ENCODE data around the gene SBF2. TPM values are rescaled to one million over a fixed set of nuclear protein-coding genes. Genes with fewer than 3 reads are reported as not detected.

SBF2 gene
- total RNA-seq, 2 donors from 2014 or later: 30.5 to 47.0 TPM

- Histone ChIP-seq H3K36me3 (no peaks in the 10 kb centered on the region), H3K27ac (peak overlapping the region; percentile 97), H3K27me3 (no peaks in the 10 kb centered on the region), H3K4me3 (peak overlapping the region; percentile 78), H3K9ac (ENCODE audit: low read depth in 2 of 2, low read length in 2 of 2) (peak overlapping the region; percentile 78 to 87), H3K4me1 (peaks cover 5% of the 10 kb centered on the region), H3K9me3 (no peaks in the 10 kb centered on the region)
- intact Hi-C loops (cut with DNase I): loop anchor here (5.0 kb wide), 1 partner anchor 99 kb away; no protein-coding TSS in a partner anchor
- DNase-seq: peak; percentile 53
- TF ChIP-seq CTCF (IDR thresholded peaks at IDR 0.05): no peak
These were observed 12.2 kb upstream of the SBF2 start for GRCh38 chr11:10305964-10306918.

GRCh38 chr11:10305262-10305963 lies 11.4 kb upstream of the SBF2 start:
- TF ChIP-seq CTCF (IDR thresholded peaks at IDR 0.05): no peak
- Histone ChIP-seq H3K9ac (ENCODE audit: low read depth in 2 of 2, low read length in 2 of 2) (peak overlapping the region; percentile 78 to 87), H3K9me3 (no peaks in the 10 kb centered on the region), H3K36me3 (no peaks in the 10 kb centered on the region), H3K27ac (peak overlapping the region; percentile 97), H3K4me1 (peaks cover 5% of the 10 kb centered on the region), H3K27me3 (no peaks in the 10 kb centered on the region), H3K4me3 (peak overlapping the region; percentile 78)
- DNase-seq: peak; percentile 60
- intact Hi-C loops (cut with DNase I): loop anchor here (5.0 kb wide), 1 partner anchor 98 kb away; no protein-coding TSS in a partner anchor

GRCh38 chr11:10304495-10305261 lies 10.7 kb upstream of the SBF2 start, which contains the start of gene ADM:
Gene ADM (plus strand): TSS chr11:10305073. CDS start chr11:10305701, 628 bp downstream.
- peak; percentile 95 for DNase-seq
- Histone ChIP-seq H3K9me3 (no peaks in the 10 kb centered on the region), H3K27me3 (no peaks in the 10 kb centered on the region), H3K9ac (ENCODE audit: low read depth in 2 of 2, low read length in 2 of 2) (peak within 1 kb of the TSS; percentile 87 to 90), H3K4me1 (peaks cover 5% of the 10 kb centered on the region), H3K27ac (peak within 1 kb of the TSS; percentile 97), H3K4me3 (peak within 1 kb of the TSS; percentile 78), H3K36me3 (no peaks in the 10 kb centered on the region)
- peak; percentile 50 for TF ChIP-seq CTCF (IDR thresholded peaks at IDR 0.05)
- intact Hi-C loops (cut with DNase I): loop anchor here (5.0 kb wide), 1 partner anchor 97 kb away; no protein-coding TSS in a partner anchor

GRCh38 chr11:10303558-10304363 lies 9.7 kb upstream of the SBF2 start:
- Histone ChIP-seq H3K36me3 (no peaks in the 10 kb centered on the region), H3K27ac (peak overlapping the region; percentile 97), H3K9me3 (no peaks in the 10 kb centered on the region), H3K4me1 (no peaks in the 10 kb centered on the region), H3K27me3 (no peaks in the 10 kb centered on the region), H3K4me3 (peak overlapping the region; percentile 78), H3K9ac (ENCODE audit: low read depth in 2 of 2, low read length in 2 of 2) (peak overlapping the region; percentile 87 to 90)
- DNase-seq: peak; percentile 71
- TF ChIP-seq CTCF (IDR thresholded peaks at IDR 0.05): no peak
- intact Hi-C loops (cut with DNase I): no loop called here

All from colonic mucosa (tissue), 4 donors.